Caco-2 (cell line): ENCODE data around the gene NPL. TPM values are rescaled to one million over a fixed set of nuclear protein-coding genes. Genes with fewer than 3 reads are reported as not detected.

Source experiments
- BruUV-seq: library from RNA; stranded (reverse); fragments of 400-500 nt; replicated peaks from 2 replicates; lab custom pipeline; 2021; lab: Mats Ljungman, UMichigan
- CTCF ChIA-PET: fragments of 300-600 bp; sonication (Branson Sonifier 250); formaldehyde crosslinking; loops from one replicate; lab custom pipeline; 2022; ENCODE audit warnings: antibody characterized with exemption; lab: Charles Lee
- POLR2A ChIA-PET: fragments of 300-600 bp; sonication (Branson Sonifier 250); formaldehyde crosslinking; loops from one replicate; lab custom pipeline; 2022; ENCODE audit warnings: antibody characterized with exemption; lab: Charles Lee
- DNase-seq, 2 experiments: peaks; one replicate each; pipeline versions ENCODE4 v3.0.0 to v3.0.0-alpha.2; 2020 to 2022
- H3K27me3 ChIP-seq: replicated peaks from 2 replicates; pipeline ENCODE4 v1.6.0; 2011; ENCODE audit warnings: low read length; ENCODE audit not compliant: control insufficient read depth, insufficient read depth
- H3K36me3 ChIP-seq: 2 replicates; pipeline ENCODE4 v1.5.1; 2011; ENCODE audit warnings: low read length; ENCODE audit not compliant: control insufficient read depth, insufficient read depth
- H3K4me1 ChIP-seq: fragments of 250-450 bp; sonication (Bioruptor Pico); 2 replicates; pipeline ENCODE4 v1.5.1; 2020; ENCODE audit warnings: mild to moderate bottlenecking
- H3K4me3 ChIP-seq: 2 replicates; pipeline ENCODE4 v1.5.1; 2011; ENCODE audit warnings: low read depth, mild to moderate bottlenecking, control low read depth, low read length
- H3K9me3 ChIP-seq: fragments of 250-450 bp; sonication (Bioruptor Pico); 2 replicates; pipeline ENCODE4 v1.5.1; 2020; ENCODE audit warnings: mild to moderate bottlenecking, moderate library complexity
- H3K27ac Mint-ChIP-seq: one replicate; pipeline ENCODE4 v1.8.0; 2022; ENCODE audit warnings: mixed read lengths; ENCODE audit not compliant: unreplicated experiment
- H3K27me3 Mint-ChIP-seq: one replicate; pipeline ENCODE4 v1.8.0; 2022; ENCODE audit warnings: mixed read lengths; ENCODE audit not compliant: insufficient read depth, unreplicated experiment
- H3K36me3 Mint-ChIP-seq: one replicate; pipeline ENCODE4 v1.8.0; 2022; ENCODE audit warnings: mild to moderate bottlenecking, mixed read lengths; ENCODE audit not compliant: insufficient read depth, unreplicated experiment
- H3K4me1 Mint-ChIP-seq: one replicate; pipeline ENCODE4 v1.8.0; 2022; ENCODE audit warnings: low read depth, mixed read lengths; ENCODE audit not compliant: unreplicated experiment
- H3K4me3 Mint-ChIP-seq: one replicate; pipeline ENCODE4 v1.8.0; 2022; ENCODE audit warnings: mild to moderate bottlenecking, moderate library complexity, mixed read lengths; ENCODE audit not compliant: unreplicated experiment
- H3K9me3 Mint-ChIP-seq: one replicate; pipeline ENCODE4 v1.8.0; 2022; ENCODE audit warnings: mixed read lengths; ENCODE audit not compliant: unreplicated experiment
- CTCF ChIP-seq, 2 experiments: fragments of 200-600 bp in 1 of 2; IDR thresholded peaks; 1 replicate in 1 of 2; 2 replicates in 1 of 2; pipeline versions ENCODE4 v1.5.1 to v1.8.0; 2011 to 2022; ENCODE audit warnings: antibody characterized with exemption in 1 of 2, control low read depth in 1 of 2, inconsistent platforms in 1 of 2, low read depth in 1 of 2, low read length in 1 of 2, mild to moderate bottlenecking in 1 of 2, moderate library complexity in 1 of 2; ENCODE audit not compliant: insufficient read depth in 1 of 2, severe bottlenecking in 1 of 2, unreplicated experiment in 1 of 2
- intact Hi-C: fragments of 100-400 bp; cut with micrococcal nuclease; formaldehyde crosslinking; loops from one replicate; pipeline ENCODE4 v1.10.0; 2022; ENCODE audit not compliant: unreplicated experiment
- total RNA-seq: library from RNA; stranded (reverse); gene quantifications from 2 replicates; pipeline ENCODE4 v1.2.3, GENCODE V29; 2022

The NPL gene
- total RNA-seq, 1 experiment from 2014 or later: 4.8 TPM

GRCh38 chr1:182795563-182796228 is 6.1 kb downstream of the NPL start:
- no peak for DNase-seq
- H3K36me3 ChIP-seq: no peaks in the 10 kb centered on the region
- no peak overlapping the region for H3K4me3 ChIP-seq
- ChIA-PET CTCF (no interaction called here), POLR2A (no interaction called here)
- Mint-ChIP-seq H3K4me1 (peaks cover 6% of the 10 kb centered on the region), H3K9me3 (no peaks in the 10 kb centered on the region), H3K27ac (no peak overlapping the region), H3K4me3 (no peak overlapping the region), H3K36me3 (no peaks in the 10 kb centered on the region), H3K27me3 (no peaks in the 10 kb centered on the region)
- H3K4me1 ChIP-seq: peaks cover 13% of the 10 kb centered on the region
- BruUV-seq: no TSS peak
- H3K27me3 ChIP-seq: no peaks in the 10 kb centered on the region
- no peaks in the 10 kb centered on the region for H3K9me3 ChIP-seq
- intact Hi-C loops: no loop called here
- TF ChIP-seq CTCF (IDR thresholded peaks at IDR 0.05; ENCODE audit: insufficient read depth in 1 of 2, low read depth in 1 of 2, low read length in 1 of 2, severe bottlenecking in 1 of 2, unreplicated experiment in 1 of 2): no peak

- no peaks in the 10 kb centered on the region for H3K4me1 ChIP-seq
- no peaks in the 10 kb centered on the region for H3K27me3 Mint-ChIP-seq
- no peak for DNase-seq
- H3K4me3 ChIP-seq: no peak overlapping the region
- H3K4me3 Mint-ChIP-seq: no peak overlapping the region
- no peaks in the 10 kb centered on the region for H3K9me3 ChIP-seq
- H3K27ac Mint-ChIP-seq: no peak overlapping the region
- H3K27me3 ChIP-seq: no peaks in the 10 kb centered on the region
- ChIA-PET POLR2A (no interaction called here), CTCF (no interaction called here)
- H3K9me3 Mint-ChIP-seq: no peaks in the 10 kb centered on the region
- BruUV-seq: no TSS peak
- no peaks in the 10 kb centered on the region for H3K4me1 Mint-ChIP-seq
- H3K36me3 ChIP-seq: no peaks in the 10 kb centered on the region
- intact Hi-C loops: no loop called here
- no peaks in the 10 kb centered on the region for H3K36me3 Mint-ChIP-seq
- TF ChIP-seq CTCF (IDR thresholded peaks at IDR 0.05; ENCODE audit: insufficient read depth in 1 of 2, low read depth in 1 of 2, low read length in 1 of 2, severe bottlenecking in 1 of 2, unreplicated experiment in 1 of 2): no peak
Observed at GRCh38 chr1:182802006-182802803, 12.6 kb downstream of the NPL start.

GRCh38 chr1:182803846-182804245 is 14.3 kb downstream of the NPL start:
- Histone ChIP-seq H3K27me3 (no peaks in the 10 kb centered on the region), H3K4me3 (no peak overlapping the region), H3K9me3 (no peaks in the 10 kb centered on the region), H3K36me3 (no peaks in the 10 kb centered on the region), H3K4me1 (no peaks in the 10 kb centered on the region)
- H3K9me3 Mint-ChIP-seq: no peaks in the 10 kb centered on the region
- intact Hi-C loops: no loop called here
- ChIA-PET CTCF (no interaction called here), POLR2A (no interaction called here)
- H3K36me3 Mint-ChIP-seq: no peaks in the 10 kb centered on the region
- no peak for TF ChIP-seq CTCF (IDR thresholded peaks at IDR 0.05; ENCODE audit: insufficient read depth in 1 of 2, low read depth in 1 of 2, low read length in 1 of 2, severe bottlenecking in 1 of 2, unreplicated experiment in 1 of 2)
- no peaks in the 10 kb centered on the region for H3K4me1 Mint-ChIP-seq
- no peak overlapping the region for H3K27ac Mint-ChIP-seq
- no peak for DNase-seq
- BruUV-seq: no TSS peak
- H3K27me3 Mint-ChIP-seq: no peaks in the 10 kb centered on the region
- H3K4me3 Mint-ChIP-seq: no peak overlapping the region
